ENCODE results near the gene SNRPB2. TPM values are rescaled to one million over a fixed set of nuclear protein-coding genes. Genes with fewer than 3 reads are reported as not detected.

The SNRPB2 gene
- total and polyA plus RNA-seq, 9 of the 15 experiments (the other 6 are each of a cell fraction or from before 2014, with no cell fraction given) = 40.0 to 131 (median 89.4) TPM

DNA sequence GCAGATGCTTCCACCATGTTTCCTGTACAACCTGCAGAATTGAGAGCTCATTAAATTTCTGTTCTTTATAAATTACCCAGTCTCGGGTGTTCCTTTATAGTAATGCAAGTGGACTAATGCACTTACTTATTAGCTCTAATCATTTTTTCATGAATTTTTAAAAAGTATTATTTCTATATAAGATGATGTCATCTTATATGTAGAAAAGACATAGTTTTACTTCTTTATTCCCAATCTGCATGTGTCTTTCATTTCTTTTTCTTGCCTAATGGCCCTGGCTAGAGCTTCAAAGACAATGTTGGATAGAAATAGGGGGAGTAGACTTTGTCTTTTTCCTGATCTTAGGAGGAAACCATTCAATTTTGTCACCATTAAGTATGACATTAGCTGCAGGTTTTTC is 46.1 kb downstream of the SNRPB2 start:
- WGBS (ENCODE audit: insufficient coverage, low coverage, missing lambda C conversion rate) = 0% methylated on average over 1 of the region's 1 CpG
- ChIA-PET CTCF (ENCODE audit: low intra/inter-chr PET ratio) (no interaction called here), POLR2A (interaction anchor here (0.7 kb wide), 1 partner anchor 508 kb away, joined by 3 read pairs; no protein-coding TSS in a partner anchor)
- intact Hi-C loops (cut with micrococcal nuclease) = no loop called here
- in situ Hi-C loops (cut with MboI) = no loop called here
- Histone ChIP-seq H3K79me2 (ENCODE audit: control insufficient read depth, insufficient read depth, low read length) (no peaks in the 10 kb centered on the region), H3K4me3 (no peak overlapping the region), H3K36me3 (ENCODE audit: control insufficient read depth, insufficient read depth, low read length) (no peaks in the 10 kb centered on the region), H3K4me1 (replicated peaks in 1 of 2; ENCODE audit: control insufficient read depth in 2 of 2, insufficient read depth in 2 of 2, low read length in 2 of 2) (no peaks in the 10 kb centered on the region), H3K9ac (ENCODE audit: insufficient read depth in 1 of 2, low read depth in 2 of 2, low read length in 2 of 2) (no peak overlapping the region), H3K27ac (ENCODE audit: extremely low read depth, low read depth, low read length) (no peak overlapping the region), H3K9me3 (replicated peaks; ENCODE audit: control insufficient read depth, insufficient read depth, low read depth, low read length) (no peaks in the 10 kb centered on the region), H4K20me1 (replicated peaks; ENCODE audit: control insufficient read depth, insufficient read depth, low read length) (no peaks in the 10 kb centered on the region), H3K4me2 (ENCODE audit: insufficient read depth, low read length) (no peak overlapping the region), H3K9me1 (ENCODE audit: control insufficient read depth, insufficient read depth, low read length) (no peaks in the 10 kb centered on the region), H2AFZ (ENCODE audit: low read depth, low read length) (no peak overlapping the region), H3K27me3 (ENCODE audit: control insufficient read depth in 2 of 2, insufficient read depth in 2 of 2, low read length in 2 of 2) (no peaks in the 10 kb centered on the region)
- no peak for ATAC-seq
- BruUV-seq (replicated peaks) = no TSS peak
- no peak for DNase-seq (ENCODE audit: extremely low read depth in 1 of 4, low spot score in 3 of 4)
- FAIRE-seq = no peak
- TF ChIP-seq RBM15 (IDR thresholded peaks at IDR 0.05; ENCODE audit: insufficient read depth, low read length) (no peak), COPS2 (conservative IDR thresholded peaks at IDR 0.05) (no peak), TBP (optimal IDR thresholded peaks at IDR 0.05; ENCODE audit: low read depth, low read length) (no peak), POLR2AphosphoS2 (IDR thresholded peaks at IDR 0.05; ENCODE audit: low read length) (no peak), ZNF263 (CRISPR knock-in tag; IDR thresholded peaks at IDR 0.05; ENCODE audit: borderline replicate concordance) (no peak), POLR2A (conservative IDR thresholded peaks at IDR 0.05) (no peak)
- TF ChIP-seq, protein P1, sequence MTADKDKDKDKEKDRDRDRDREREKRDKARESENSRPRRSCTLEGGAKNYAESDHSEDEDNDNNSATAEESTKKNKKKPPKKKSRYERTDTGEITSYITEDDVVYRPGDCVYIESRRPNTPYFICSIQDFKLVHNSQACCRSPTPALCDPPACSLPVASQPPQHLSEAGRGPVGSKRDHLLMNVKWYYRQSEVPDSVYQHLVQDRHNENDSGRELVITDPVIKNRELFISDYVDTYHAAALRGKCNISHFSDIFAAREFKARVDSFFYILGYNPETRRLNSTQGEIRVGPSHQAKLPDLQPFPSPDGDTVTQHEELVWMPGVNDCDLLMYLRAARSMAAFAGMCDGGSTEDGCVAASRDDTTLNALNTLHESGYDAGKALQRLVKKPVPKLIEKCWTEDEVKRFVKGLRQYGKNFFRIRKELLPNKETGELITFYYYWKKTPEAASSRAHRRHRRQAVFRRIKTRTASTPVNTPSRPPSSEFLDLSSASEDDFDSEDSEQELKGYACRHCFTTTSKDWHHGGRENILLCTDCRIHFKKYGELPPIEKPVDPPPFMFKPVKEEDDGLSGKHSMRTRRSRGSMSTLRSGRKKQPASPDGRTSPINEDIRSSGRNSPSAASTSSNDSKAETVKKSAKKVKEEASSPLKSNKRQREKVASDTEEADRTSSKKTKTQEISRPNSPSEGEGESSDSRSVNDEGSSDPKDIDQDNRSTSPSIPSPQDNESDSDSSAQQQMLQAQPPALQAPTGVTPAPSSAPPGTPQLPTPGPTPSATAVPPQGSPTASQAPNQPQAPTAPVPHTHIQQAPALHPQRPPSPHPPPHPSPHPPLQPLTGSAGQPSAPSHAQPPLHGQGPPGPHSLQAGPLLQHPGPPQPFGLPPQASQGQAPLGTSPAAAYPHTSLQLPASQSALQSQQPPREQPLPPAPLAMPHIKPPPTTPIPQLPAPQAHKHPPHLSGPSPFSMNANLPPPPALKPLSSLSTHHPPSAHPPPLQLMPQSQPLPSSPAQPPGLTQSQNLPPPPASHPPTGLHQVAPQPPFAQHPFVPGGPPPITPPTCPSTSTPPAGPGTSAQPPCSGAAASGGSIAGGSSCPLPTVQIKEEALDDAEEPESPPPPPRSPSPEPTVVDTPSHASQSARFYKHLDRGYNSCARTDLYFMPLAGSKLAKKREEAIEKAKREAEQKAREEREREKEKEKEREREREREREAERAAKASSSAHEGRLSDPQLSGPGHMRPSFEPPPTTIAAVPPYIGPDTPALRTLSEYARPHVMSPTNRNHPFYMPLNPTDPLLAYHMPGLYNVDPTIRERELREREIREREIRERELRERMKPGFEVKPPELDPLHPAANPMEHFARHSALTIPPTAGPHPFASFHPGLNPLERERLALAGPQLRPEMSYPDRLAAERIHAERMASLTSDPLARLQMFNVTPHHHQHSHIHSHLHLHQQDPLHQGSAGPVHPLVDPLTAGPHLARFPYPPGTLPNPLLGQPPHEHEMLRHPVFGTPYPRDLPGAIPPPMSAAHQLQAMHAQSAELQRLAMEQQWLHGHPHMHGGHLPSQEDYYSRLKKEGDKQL (CRISPR knock-in tag; IDR thresholded peaks at IDR 0.05; ENCODE audit: borderline replicate concordance) = no peak
- TF ChIP-seq, protein P2, sequence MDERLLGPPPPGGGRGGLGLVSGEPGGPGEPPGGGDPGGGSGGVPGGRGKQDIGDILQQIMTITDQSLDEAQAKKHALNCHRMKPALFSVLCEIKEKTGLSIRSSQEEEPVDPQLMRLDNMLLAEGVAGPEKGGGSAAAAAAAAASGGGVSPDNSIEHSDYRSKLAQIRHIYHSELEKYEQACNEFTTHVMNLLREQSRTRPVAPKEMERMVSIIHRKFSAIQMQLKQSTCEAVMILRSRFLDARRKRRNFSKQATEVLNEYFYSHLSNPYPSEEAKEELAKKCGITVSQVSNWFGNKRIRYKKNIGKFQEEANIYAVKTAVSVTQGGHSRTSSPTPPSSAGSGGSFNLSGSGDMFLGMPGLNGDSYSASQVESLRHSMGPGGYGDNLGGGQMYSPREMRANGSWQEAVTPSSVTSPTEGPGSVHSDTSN (CRISPR knock-in tag; IDR thresholded peaks at IDR 0.05; ENCODE audit: low read depth) = no peak
- TF ChIP-seq, protein P2 (tag; conservative IDR thresholded peaks at IDR 0.05; ENCODE audit: low read depth) = no peak
- TF ChIP-seq, protein P3, sequence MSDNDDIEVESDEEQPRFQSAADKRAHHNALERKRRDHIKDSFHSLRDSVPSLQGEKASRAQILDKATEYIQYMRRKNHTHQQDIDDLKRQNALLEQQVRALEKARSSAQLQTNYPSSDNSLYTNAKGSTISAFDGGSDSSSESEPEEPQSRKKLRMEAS (CRISPR knock-in tag; IDR thresholded peaks at IDR 0.05) = no peak

Measured in K562 (cell line).